Fibroblast of the aortic adventitia (primary cell): Measurements from ENCODE around the gene GGCT. TPM values are rescaled to one million over a fixed set of nuclear protein-coding genes. Genes with fewer than 3 reads are reported as not detected.
A peak's percentile ranks its signal among the peaks of the same experiment; 100 is the strongest.

Experiments used
- DNase-seq: peaks from one replicate; pipeline ENCODE4 v3.0.0-alpha.2; 2010; ENCODE audit warnings: low read depth
- H3K4me3 ChIP-seq: 2 replicates; pipeline ENCODE4 v1.5.1; 2011; ENCODE audit warnings: low read depth, mild to moderate bottlenecking, control low read depth, low read length, moderate library complexity
- CTCF ChIP-seq: IDR thresholded peaks from 2 replicates; pipeline ENCODE4 v1.5.1; 2011; ENCODE audit warnings: mild to moderate bottlenecking, low read length, control low read depth, inconsistent platforms; ENCODE audit not compliant: insufficient read depth
- total RNA-seq: library from RNA; depleted of rRNA; stranded (reverse); fragments of >200 nt; gene quantifications from 2 replicates; pipeline ENCODE4 v1.2.3, GENCODE V29; 2012; ENCODE audit warnings: low replicate concordance

GGCT gene
- total RNA-seq, 1 donor, result 27.3 TPM

- DNase-seq, result no peak
Measured at GRCh38 chr7:30464231-30464671, 40.4 kb downstream of the GGCT start.

GRCh38 chr7:30463405-30464145, 41.1 kb downstream of the GGCT start:
- no peak overlapping the region for H3K4me3 ChIP-seq
- no peak for TF ChIP-seq CTCF
- DNase-seq, result no peak

More at GRCh38 chr7:30464231-30464671, 40.4 kb downstream of the GGCT start:
- TF ChIP-seq CTCF, result no peak
- H3K4me3 ChIP-seq, result no peak overlapping the region

- no peak for DNase-seq
- no peak overlapping the region for H3K4me3 ChIP-seq
- no peak for TF ChIP-seq CTCF
Measured at GRCh38 chr7:30462179-30462578, 42.5 kb downstream of the GGCT start.

- no peak for TF ChIP-seq CTCF
- peak overlapping the region; percentile 37 for H3K4me3 ChIP-seq
- DNase-seq, result peak; percentile 52
Measured at GRCh38 chr7:30460246-30460633, 44.4 kb downstream of the GGCT start.

GRCh38 chr7:30459591-30460245, 44.9 kb downstream of the GGCT start:
- TF ChIP-seq CTCF, result no peak
- H3K4me3 ChIP-seq, result peak overlapping the region; percentile 37
- peak; percentile 98 for DNase-seq

GRCh38 chr7:30458311-30458710, 46.3 kb downstream of the GGCT start:
- no peak overlapping the region for H3K4me3 ChIP-seq
- peak; percentile 44 for DNase-seq
- no peak for TF ChIP-seq CTCF

- no peak for TF ChIP-seq CTCF
- H3K4me3 ChIP-seq, result no peak overlapping the region
- DNase-seq, result peak; percentile 54
Measured at GRCh38 chr7:30453921-30454320, 50.7 kb downstream of the GGCT start.
